ENCODE data around the gene NUAK2.
A peak's percentile ranks its signal among the peaks of the same experiment; 100 is the strongest.
"Not testable (repeated sequence)": the region's sequence is repeated elsewhere in the genome, so short reads cannot be mapped to it uniquely, and the experiment has no call there.

NUAK2 gene

DNA sequence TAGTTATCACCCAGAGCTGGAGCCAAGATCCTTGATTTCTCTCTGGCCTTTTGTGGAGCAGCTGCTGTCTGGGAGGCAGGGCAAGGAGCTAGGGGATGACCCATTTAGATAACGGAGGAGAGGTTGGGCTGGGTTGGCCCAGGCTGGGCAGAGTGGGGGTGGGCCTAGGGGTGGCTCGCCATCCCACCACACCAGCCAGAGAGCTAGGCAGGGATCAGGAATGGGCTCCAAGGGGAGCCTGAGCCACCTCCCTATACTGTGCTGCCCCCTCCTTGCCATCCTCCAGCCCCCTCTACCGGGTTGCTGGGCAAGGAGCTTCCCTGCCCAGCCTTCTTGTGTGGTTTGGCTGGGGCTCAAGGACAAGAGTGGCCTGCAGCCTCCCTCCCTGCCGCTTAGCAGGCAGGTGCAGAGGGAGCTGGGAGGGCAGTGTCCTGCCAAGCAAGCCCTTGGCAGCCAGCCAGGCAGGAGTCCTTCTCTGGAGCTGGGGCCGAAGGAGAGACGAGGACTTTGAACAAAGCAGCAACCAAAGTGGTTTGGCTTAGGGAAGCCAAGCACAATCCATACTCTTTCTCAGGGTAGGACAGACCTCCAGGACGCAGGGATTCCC lies 4.1 kb downstream of the NUAK2 start:
- no peak for DNase-seq

DNA sequence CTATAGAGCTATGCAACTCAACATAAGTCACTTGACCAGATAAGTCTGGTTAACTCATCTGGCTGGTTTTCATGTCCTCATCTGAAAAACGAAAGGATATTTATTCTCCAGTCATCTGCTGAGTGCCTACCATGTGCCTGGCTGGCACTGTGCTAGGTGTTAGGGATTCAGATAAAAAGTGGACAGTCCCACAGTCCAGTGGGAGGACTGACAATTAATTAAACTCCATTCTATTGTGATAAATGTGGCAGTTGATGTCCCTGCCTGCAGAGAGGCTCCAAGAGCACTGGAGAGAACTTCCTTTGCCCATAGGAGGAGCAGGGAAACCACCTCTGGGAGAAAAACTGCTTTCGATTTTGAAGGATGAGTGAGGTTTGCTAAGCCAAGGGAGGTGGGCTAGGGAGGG lies 5.4 kb downstream of the NUAK2 start:
- DNase-seq = no peak

GRCh38 chr1:205315008-205315618 lies 6.4 kb downstream of the NUAK2 start:
- no peak for DNase-seq

- DNase-seq = no peak
Measured at GRCh38 chr1:205313563-205314308, 7.8 kb downstream of the NUAK2 start.

DNA sequence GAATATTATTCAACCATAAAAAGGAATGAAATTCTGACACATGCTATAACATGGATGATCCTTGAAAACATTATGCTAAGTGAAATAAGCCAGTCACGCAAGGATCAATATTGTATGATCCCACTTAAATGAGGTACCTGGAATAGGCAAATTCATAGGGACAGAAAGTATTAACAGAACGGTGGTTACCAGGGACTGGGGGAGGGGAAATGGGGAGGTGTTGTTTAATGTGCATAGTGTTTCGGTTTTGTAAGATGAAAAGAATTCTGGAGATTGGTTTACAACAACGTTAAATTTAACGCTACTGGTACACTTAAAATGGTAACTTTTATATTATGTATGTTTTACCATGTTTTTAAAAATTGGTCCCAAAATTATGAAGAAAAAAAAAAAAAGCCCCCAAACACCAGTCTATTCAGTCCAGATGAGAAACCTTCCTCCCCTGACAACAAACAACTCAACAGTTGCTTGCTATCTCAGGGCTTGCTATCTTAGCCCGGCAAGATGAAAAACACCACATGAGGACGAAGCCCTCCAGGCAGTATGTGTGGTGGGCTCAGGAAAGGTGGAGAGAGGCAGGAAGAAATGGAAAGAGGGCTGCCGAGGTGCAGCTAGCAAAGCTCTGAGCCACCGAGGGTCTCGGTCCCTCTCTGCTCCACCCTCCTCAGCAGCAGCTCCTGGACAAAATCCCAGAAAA lies 8.5 kb downstream of the NUAK2 start:
- no peak for DNase-seq

- DNase-seq = no peak
Measured at GRCh38 chr1:205310976-205311704, 10.4 kb downstream of the NUAK2 start.

DNA sequence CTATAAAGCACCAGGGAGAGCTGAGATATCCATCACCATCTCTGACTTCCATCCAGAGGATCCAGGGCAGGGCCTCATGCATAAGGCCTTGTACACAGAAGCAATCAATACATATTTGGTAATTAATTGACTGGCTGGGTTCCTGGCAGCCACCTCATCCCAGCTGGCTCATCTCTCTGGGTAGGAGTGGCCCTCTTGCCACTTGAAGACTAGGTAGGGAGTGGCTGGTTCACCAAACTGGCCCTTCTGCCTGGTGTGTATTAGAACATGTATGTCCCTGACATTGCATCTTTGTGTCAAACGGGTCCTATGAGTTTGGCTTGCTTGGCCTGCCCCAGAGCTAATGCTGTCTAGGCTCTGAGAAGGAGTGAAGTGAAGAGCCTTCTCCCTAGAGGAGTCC lies 11.8 kb downstream of the NUAK2 start:
- DNase-seq = no peak

- DNase-seq = no peak
Measured at GRCh38 chr1:205306929-205307566, 14.5 kb downstream of the NUAK2 start.

GRCh38 chr1:205304695-205305070 lies 16.9 kb downstream of the NUAK2 start:
- no peak for DNase-seq

GRCh38 chr1:205304046-205304694 lies 17.4 kb downstream of the NUAK2 start:
- no peak for DNase-seq

- no peak for DNase-seq
Measured at GRCh38 chr1:205303247-205303888, 18.2 kb downstream of the NUAK2 start.

DNA sequence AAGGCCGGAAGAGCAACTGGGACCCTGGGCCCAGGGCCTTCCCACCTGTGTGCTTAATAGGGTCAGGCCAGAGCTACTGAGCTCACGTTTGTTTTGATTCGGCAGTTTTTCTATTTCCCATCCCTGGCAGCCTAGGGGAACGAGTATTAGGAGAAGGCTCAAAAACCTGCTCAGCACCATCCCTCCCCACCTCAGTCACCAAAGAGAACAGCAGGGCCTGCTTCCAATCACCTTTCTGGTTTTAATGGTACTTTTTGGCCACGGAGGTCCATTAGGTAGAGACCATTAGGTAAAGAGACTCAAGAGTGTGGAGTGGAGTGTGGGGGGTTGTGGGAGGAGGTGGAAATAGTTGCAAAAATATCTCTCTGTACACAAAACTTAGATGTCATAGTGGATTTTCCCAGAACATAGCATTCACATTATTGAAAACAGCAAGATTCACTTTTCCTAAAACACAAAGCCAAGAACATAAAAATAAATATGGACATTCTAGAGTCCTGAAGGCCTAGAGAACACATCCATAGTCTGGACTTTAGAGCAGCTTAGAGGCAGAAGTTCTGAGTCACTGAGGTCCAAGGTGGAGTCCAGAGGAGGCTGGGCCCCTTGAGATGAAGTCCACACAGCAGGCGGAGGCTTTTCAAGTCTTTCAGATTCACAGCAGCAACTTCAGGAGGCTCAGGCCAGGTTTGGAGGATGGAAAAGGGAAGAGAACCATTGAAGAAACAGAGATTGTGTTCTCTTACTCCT lies 19.5 kb downstream of the NUAK2 start:
- no peak for DNase-seq

GRCh38 chr1:205301205-205301821 lies 20.2 kb downstream of the NUAK2 start:
- no peak for DNase-seq

DNA sequence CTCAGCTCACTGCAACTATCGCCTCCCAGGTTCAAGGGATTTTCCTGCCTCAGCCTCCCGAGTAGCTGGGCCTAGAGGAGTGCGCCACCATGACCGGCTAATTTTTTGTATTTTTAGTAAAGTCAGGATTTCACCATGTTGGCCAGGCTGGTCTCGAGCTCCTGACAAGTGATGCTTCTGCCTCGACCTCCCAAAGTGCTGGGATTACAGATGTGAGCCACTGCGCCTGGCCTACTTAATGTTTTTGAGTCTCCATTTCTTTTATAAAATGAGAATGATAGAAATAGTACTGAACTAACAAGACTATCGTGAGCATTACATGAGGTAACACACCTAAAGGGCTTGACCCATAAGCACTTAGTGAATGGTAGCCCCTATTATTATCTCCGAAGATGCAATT lies 21.4 kb downstream of the NUAK2 start:
- DNase-seq = no peak

DNA sequence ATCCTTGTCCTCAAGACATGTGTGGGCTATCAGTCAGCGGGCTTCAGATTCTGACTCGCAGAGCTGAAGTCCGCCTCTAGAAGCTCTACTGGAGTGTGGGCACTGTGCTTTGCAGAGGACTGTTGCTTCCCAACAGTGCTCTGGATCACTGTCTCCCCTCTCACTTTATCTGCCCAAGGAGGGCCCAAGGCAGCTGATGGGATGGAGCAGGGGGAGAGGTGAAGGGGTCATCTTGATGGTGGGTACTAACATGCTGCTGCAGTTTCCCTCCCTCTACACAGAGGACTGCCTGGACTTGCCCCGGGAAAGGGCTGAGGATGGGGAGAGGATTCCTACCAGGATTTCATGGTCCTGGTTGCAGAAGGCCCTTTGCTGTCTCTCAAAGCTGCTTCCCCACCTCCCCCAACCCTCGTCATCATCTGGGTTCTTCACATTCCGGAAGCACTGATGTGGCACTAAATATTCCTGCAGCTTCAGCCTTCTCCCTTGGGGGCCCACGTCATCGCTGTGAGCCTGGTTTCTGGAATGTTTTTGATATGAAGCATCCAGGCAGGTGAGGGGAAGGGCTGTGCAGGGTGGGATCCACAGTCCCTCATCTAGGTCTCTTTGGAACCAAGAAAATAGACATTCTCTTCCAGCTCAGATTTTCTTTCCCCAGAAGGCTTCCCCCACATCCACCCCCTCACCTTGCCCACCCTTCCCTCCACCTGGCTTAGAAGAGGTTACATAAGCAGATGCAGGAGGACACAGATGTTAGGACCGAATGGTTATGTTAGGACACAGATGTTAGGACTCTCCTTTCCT lies 23.2 kb downstream of the NUAK2 start:
- peak; percentile 37 for DNase-seq

- not testable (repeated sequence) for DNase-seq
Measured at GRCh38 chr1:205297546-205298177, 23.9 kb downstream of the NUAK2 start.

DNA sequence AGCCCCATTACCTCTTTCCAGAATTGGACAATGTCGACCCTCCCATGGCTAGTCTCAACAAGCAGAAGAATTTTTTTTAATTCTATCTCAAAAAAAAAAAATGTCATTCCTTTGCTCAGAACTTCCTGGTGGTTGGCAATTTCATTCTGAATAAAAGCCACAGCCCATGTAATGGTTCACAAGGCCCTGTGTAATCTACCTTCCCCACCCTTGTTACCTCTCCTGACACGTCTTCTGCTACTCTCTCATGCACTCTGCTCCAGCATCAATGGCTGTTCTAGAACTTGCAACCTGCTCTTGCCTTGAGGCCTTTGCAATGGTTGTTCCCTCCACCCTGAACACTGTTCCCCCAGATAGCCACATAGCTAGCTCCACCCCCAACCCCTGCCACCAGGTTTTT lies 25.4 kb downstream of the NUAK2 start:
- DNase-seq = no peak

GRCh38 chr1:205294934-205295333 lies 26.6 kb downstream of the NUAK2 start:
- DNase-seq = no peak

All from GOT3 (cell line).